Smooth muscle cell (in vitro differentiated cells): Measurements from ENCODE around the gene DGCR8. TPM values are rescaled to one million over a fixed set of nuclear protein-coding genes. Genes with fewer than 3 reads are reported as not detected.

Experiments
- DNase-seq: peaks from one replicate; lab custom pipeline; 2025; ENCODE audit not compliant: unreplicated experiment; lab: John Stamatoyannopoulos, UW
- H2AFZ ChIP-seq: fragments of 200-600 bp; sonication (generic); 2 replicates; pipeline ENCODE4 v1.6.0; 2016; ENCODE audit warnings: antibody characterized with exemption, low read depth, mild to moderate bottlenecking
- H3F3A ChIP-seq: fragments of 200-600 bp; sonication (generic); 2 replicates; pipeline ENCODE4 v1.6.0; 2017; ENCODE audit warnings: antibody characterized with exemption, low read depth
- H3K27ac ChIP-seq: fragments of 200-600 bp; sonication (generic); 2 replicates; pipeline ENCODE4 v1.5.1; 2016; ENCODE audit warnings: low read depth, mild to moderate bottlenecking
- H3K27me3 ChIP-seq: fragments of 200-600 bp; sonication (generic); 2 replicates; pipeline ENCODE4 v1.6.1; 2016; ENCODE audit warnings: low read depth, mild to moderate bottlenecking
- H3K36me3 ChIP-seq: fragments of 200-600 bp; sonication (generic); 2 replicates; pipeline ENCODE4 v1.5.1; 2016; ENCODE audit warnings: low read depth
- H3K4me1 ChIP-seq: fragments of 200-600 bp; sonication (generic); 2 replicates; pipeline ENCODE4 v1.5.1; 2016; ENCODE audit warnings: low read depth
- H3K4me2 ChIP-seq: fragments of 200-600 bp; sonication (generic); 2 replicates; pipeline ENCODE4 v1.6.0; 2016; ENCODE audit warnings: mild to moderate bottlenecking
- H3K4me3 ChIP-seq: fragments of 200-600 bp; sonication (generic); 2 replicates; pipeline ENCODE4 v1.5.1; 2016; ENCODE audit warnings: mild to moderate bottlenecking
- H3K79me2 ChIP-seq: fragments of 200-600 bp; sonication (generic); 2 replicates; pipeline ENCODE4 v1.6.0; 2016; ENCODE audit warnings: low read depth, mild to moderate bottlenecking
- H3K9ac ChIP-seq: fragments of 200-600 bp; sonication (generic); 2 replicates; pipeline ENCODE4 v1.6.0; 2016; ENCODE audit warnings: low read depth
- H3K9me3 ChIP-seq: fragments of 200-600 bp; sonication (generic); replicated peaks from 2 replicates; pipeline ENCODE4 v1.5.1; 2016; ENCODE audit warnings: low read depth
- H4K20me1 ChIP-seq: fragments of 200-600 bp; sonication (generic); 2 replicates; pipeline ENCODE4 v1.6.0; 2016; ENCODE audit warnings: low read depth
- WGBS: methylation state at CpG from one replicate; pipeline ENCODE4 v1.1.7; 2016; ENCODE audit warnings: low lambda C conversion rate; 5-methylcytosine and 5-hydroxymethylcytosine counted together
- polyA plus RNA-seq: library from polyadenylated mRNA; unstranded; fragments of >200 nt; fragmentation: Nextera tagmentation; extraction: Ambion mirVana; gene quantifications from 2 replicates; pipeline ENCODE4 v1.2.1, GENCODE V29; 2016
- total RNA-seq: library from RNA; depleted of rRNA; stranded (reverse); fragments of >200 nt; gene quantifications from 2 replicates; pipeline ENCODE4 v1.2.3, GENCODE V29; 2014
- TF ChIP-seq, protein P1 (sequence below): fragments of 200-600 bp; sonication (generic); IDR thresholded peaks from 2 replicates; pipeline ENCODE4 v1.5.1; 2017; ENCODE audit warnings: borderline replicate concordance, mild to moderate bottlenecking, antibody characterized with exemption; ENCODE audit not compliant: insufficient read depth, poor library complexity, severe bottlenecking

DGCR8 gene
- total and polyA plus RNA-seq, 2 experiments from 2014 or later = 6.5 to 9.7 TPM

- Histone ChIP-seq H3F3A (no peaks in the 10 kb centered on the region), H3K36me3 (peaks cover under 1% of the 10 kb centered on the region), H4K20me1 (no peaks in the 10 kb centered on the region), H3K4me3 (no peak overlapping the region), H3K9ac (no peak overlapping the region), H3K4me2 (no peak overlapping the region), H2AFZ (no peak overlapping the region), H3K4me1 (no peaks in the 10 kb centered on the region), H3K27me3 (no peaks in the 10 kb centered on the region), H3K27ac (no peak overlapping the region), H3K79me2 (no peaks in the 10 kb centered on the region), H3K9me3 (no peaks in the 10 kb centered on the region)
- TF ChIP-seq, protein P1, sequence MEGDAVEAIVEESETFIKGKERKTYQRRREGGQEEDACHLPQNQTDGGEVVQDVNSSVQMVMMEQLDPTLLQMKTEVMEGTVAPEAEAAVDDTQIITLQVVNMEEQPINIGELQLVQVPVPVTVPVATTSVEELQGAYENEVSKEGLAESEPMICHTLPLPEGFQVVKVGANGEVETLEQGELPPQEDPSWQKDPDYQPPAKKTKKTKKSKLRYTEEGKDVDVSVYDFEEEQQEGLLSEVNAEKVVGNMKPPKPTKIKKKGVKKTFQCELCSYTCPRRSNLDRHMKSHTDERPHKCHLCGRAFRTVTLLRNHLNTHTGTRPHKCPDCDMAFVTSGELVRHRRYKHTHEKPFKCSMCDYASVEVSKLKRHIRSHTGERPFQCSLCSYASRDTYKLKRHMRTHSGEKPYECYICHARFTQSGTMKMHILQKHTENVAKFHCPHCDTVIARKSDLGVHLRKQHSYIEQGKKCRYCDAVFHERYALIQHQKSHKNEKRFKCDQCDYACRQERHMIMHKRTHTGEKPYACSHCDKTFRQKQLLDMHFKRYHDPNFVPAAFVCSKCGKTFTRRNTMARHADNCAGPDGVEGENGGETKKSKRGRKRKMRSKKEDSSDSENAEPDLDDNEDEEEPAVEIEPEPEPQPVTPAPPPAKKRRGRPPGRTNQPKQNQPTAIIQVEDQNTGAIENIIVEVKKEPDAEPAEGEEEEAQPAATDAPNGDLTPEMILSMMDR = no peak
- DNase-seq = no peak
- WGBS = 91% methylated on average over 7 of the region's 7 CpGs
These were observed 36.1 kb upstream of the DGCR8 start for GRCh38 chr22:20043997-20044342.

- Histone ChIP-seq H3K9ac (no peak overlapping the region), H3K27me3 (no peaks in the 10 kb centered on the region), H2AFZ (no peak overlapping the region), H3K79me2 (no peaks in the 10 kb centered on the region), H3K27ac (no peak overlapping the region), H4K20me1 (no peaks in the 10 kb centered on the region), H3F3A (no peaks in the 10 kb centered on the region), H3K4me1 (no peaks in the 10 kb centered on the region), H3K4me3 (no peak overlapping the region), H3K9me3 (no peaks in the 10 kb centered on the region), H3K4me2 (no peak overlapping the region), H3K36me3 (peaks cover 2% of the 10 kb centered on the region)
- WGBS = 92% methylated on average over 10 of the region's 10 CpGs
- TF ChIP-seq, protein P1 = no peak
- no peak for DNase-seq
These were observed 35.4 kb upstream of the DGCR8 start for GRCh38 chr22:20044495-20045151.

DNA sequence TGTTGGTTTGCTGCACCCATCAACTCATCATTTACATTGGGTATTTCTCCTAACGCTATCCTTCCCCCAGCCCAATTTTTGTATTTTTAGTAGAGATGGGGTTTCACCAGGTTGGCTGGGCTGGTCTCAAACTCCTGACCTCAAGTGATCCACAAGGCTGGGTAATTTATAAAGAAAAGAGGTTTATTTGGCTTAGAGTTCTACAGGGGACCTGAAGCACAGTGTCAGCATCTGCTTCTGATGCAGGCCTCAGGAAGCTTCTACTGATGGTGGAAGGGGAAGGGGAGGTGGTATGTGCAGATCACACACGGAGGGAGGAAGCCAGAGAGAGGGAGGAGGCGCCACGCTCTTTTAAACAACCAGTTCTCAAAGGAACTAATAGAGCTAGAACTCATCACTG is 33.3 kb upstream of the DGCR8 start:
- WGBS = 98% methylated on average over 4 of the region's 4 CpGs
- Histone ChIP-seq H3K4me2 (no peak overlapping the region), H3K9me3 (no peaks in the 10 kb centered on the region), H3K9ac (no peak overlapping the region), H3K27ac (no peak overlapping the region), H3K4me3 (no peak overlapping the region), H3K27me3 (no peaks in the 10 kb centered on the region), H3K79me2 (no peaks in the 10 kb centered on the region), H3K4me1 (no peaks in the 10 kb centered on the region), H4K20me1 (no peaks in the 10 kb centered on the region), H2AFZ (no peak overlapping the region), H3F3A (no peaks in the 10 kb centered on the region), H3K36me3 (peaks cover 2% of the 10 kb centered on the region)
- TF ChIP-seq, protein P1 = no peak
- no peak for DNase-seq

GRCh38 chr22:20051927-20052308 is 28.1 kb upstream of the DGCR8 start:
- Histone ChIP-seq H3K27ac (no peak overlapping the region), H3F3A (no peaks in the 10 kb centered on the region), H2AFZ (no peak overlapping the region), H3K9me3 (no peaks in the 10 kb centered on the region), H3K36me3 (peaks cover 2% of the 10 kb centered on the region), H3K27me3 (no peaks in the 10 kb centered on the region), H3K79me2 (no peaks in the 10 kb centered on the region), H3K4me1 (no peaks in the 10 kb centered on the region), H3K9ac (no peak overlapping the region), H3K4me3 (no peak overlapping the region), H3K4me2 (no peak overlapping the region), H4K20me1 (no peaks in the 10 kb centered on the region)
- WGBS = 94% methylated on average over 6 of the region's 6 CpGs
- TF ChIP-seq, protein P1 = no peak
- no peak for DNase-seq
